ENCODE measurements around the gene CRELD2.
"Not testable (repeated sequence)": the region's sequence is repeated elsewhere in the genome, so short reads cannot be mapped to it uniquely, and the experiment has no call there.

CRELD2 gene

DNA sequence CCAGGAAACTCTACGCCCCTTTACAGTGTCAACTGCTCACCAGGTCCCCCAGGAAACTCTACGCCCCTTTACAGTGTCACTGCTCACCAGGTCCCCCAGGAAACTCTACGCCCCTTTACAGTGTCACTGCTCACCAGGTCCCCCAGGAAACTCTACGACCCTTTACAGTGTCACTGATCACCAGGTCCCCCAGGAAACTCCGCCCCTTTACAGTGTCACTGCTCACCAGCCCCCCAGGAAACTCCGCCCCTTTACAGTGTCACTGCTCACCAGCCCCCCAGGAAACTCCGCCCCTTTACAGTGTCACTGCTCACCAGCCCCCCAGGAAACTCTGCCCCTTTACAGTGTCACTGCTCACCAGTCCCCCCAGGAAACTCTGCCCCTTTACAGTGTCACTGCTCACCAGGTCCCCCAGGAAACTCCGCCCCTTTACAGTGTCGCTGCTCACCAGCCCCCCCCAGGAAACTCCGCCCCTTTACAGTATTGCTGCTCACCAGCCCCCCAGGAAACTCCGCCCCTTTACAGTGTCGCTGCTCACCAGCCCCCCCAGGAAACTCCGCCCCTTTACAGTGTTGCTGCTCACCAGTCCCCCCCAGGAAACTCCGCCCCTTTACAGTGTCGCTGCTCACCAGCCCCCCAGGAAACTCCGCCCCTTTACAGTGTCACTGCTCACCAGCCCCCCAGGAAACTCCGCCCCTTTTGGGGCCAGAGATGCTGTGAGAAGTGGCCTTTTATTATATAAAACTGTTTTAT is 26.8 kb downstream of the CRELD2 start:
- DNase-seq (ENCODE audit: low read depth in 3 of 3): not testable (repeated sequence)

DNA sequence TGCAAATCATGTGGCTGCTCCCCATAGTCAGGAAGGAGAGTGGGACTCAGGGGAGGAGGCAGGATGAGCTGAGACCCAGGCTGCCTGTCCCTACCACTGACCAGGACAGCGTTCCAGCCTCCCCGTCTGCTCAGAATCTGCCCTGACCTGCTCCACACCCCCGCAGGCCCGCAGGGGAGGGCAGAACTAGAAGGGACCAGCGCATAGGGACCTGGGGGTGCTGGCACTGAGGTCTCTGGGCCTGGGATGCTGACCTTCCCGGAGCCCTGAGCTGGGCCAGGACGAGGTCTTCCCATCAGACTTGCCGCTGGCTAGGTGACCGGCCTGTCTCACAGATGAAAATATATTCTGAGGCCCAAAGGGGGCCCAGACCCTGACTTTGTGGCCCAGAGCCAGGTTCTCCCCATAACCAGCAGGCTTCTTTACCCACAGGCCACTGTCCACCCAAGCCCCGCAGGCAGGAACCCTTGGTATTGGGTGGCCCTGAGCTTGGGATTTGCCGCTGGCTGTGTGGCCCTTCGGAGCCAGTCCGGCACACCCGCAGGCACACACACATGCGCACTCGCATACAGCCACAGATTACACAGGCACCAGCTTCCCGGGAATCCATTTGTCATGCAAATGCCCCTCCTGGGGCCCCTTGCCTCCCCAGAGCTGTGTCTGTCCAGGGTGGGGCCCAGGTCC is 28.3 kb downstream of the CRELD2 start:
- DNase-seq (ENCODE audit: low read depth in 3 of 3): no peak

DNA sequence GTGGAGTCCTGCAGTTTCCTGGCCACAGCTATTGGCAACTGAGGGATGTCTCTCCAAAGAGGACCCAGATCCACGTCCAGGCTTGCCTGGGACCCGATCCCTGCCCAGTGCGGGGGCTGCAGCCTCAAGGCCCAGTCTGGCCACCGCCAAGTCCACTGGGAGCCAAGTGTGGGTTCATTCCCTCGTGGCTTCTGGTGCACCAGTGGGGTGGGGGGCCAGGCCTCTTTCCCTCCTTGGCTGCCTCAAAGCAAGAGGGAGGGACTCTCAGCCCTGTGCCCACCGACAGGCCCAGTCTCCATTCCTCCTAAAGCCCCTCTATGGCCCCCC is 28.8 kb downstream of the CRELD2 start:
- DNase-seq (ENCODE audit: low read depth in 3 of 3): no peak

DNA sequence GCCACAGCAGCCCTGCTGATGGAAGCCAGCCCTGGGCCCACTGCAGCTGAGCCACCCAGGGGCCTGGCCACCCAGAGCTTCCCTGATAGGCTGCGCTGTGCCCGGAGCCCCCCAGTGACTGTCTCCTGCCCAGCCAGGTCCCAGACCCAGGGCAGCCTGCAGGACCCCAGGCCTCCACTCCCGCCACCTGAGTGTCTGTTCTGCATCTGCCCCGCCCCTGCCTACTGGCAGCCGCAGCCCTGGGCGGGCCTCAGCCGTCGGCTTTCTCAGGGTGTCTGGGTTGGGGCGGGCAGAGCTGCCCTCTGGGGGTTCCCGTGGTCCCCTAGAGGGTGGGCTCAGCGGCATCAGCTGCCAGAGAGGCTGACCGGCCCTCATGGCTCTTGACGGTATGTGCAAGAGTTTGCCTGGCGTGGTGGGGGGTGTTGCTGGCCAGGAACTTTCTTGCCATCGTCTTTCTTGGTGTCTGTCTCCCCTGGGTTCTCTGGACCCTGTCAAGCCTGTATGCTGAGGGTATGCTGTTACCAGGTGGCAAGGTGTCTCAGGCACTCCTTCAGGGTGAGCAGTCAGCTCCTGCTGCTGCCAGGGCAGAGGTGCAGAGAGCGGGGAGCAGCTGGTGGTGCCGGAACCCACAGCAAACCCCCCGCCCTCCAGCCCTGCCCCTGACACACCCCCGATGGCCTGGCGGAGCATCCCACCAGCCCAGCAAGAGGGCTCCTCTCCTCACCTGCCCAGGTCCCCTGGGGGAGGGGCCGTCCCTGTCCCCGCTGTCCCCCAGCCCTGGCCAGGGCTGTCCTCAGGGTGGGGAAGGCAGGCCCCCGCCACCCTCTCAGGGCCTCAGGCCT is 29.9 kb downstream of the CRELD2 start:
- no peak for DNase-seq (ENCODE audit: low read depth in 3 of 3)

DNA sequence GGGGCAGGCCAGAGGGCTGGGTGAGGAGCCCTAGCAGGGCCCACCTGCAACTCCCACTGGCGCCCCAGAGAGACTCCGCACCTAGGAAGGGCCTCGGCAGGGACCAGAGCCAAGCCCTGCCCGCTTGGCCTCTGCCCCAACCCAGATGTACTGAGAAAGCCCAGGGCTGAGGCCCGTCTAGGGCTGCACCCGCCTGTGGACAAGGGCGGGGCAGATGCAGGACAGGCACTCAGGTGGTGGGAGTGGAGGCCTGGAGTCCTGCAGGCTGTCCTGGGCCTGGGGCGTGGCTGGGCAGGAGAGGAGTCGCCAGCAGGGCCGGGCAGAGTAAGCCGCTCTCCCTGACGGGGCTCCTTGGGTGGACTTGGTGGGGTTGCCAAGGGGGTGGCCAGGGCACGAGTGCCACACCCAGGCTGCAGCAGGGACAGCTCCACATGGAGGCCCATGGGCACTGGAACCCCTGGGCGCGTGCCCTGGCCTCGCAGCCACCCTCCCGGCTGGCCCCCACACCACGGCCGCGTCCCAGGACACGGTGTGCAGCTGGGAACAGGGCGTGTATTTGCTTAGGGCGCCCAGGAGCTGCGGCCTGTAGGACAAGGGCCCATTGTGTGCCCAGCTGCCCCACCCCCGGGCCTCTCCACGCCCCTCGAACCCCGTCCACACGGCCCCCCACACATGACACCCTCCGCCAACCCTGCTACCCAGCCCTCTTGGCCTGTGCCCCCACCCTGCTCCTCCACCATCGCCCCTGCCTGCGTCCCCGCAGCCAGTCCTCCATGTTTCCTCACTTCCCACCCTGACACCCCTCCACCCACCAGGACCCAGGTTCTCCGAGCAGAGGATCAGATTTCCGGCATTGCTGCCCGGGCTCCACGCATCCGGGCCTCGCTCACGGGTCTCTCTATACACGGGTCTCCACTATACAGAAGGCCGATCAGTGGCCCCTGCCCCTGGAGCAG is 30.8 kb downstream of the CRELD2 start:
- DNase-seq (ENCODE audit: low read depth in 3 of 3): no peak

DNA sequence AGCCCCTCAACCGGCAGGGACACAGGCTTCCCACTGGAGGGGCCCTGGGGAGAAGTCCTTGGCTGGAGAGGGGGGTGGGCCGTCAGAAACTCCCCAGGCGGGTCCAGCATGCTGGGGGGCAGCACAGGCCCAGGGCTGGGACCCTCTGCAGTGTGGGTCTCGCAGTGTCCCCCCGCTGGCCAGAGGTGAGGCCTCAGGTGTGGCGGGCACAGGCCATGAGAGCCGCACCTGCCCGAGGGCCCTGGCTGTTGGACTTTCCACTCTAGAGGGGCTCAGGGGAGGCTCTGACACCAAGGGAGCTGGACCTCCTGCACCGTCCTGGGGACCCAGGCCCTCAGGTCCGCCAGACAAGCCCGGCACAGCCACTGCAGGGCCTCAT is 31.5 kb downstream of the CRELD2 start:
- no peak for DNase-seq (ENCODE audit: low read depth in 3 of 3)

DNA sequence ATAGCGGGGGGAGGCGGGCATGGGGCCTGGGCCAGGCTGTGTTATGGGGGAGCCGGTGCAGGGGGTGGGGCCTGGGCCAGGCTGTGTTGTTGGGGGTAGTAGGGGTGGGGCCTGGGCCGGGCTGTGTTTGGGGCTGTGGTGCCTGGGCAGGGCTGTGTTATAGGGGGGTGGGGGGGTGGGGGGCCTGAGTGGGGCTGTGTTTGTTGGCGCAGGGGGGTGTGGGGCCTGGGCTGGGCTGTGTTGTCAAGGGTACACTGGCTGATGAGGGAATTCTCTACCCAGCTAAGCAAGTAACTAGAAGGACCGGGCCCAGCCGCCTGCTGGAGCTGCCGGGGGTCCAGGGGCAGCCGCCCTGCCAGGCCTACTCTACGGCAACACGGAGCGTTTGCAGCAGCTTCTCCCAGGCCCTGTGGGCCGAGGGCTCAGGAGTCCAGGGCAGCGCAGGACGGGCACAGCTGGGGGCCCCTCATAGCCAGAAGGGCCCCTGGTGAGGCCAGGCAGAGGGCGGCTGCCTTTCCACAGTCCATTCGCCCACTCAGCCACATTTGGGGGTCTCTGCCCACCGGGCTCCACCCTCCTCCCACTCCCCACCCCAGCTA is 32.1 kb downstream of the CRELD2 start:
- DNase-seq (ENCODE audit: low read depth in 3 of 3): no peak

DNA sequence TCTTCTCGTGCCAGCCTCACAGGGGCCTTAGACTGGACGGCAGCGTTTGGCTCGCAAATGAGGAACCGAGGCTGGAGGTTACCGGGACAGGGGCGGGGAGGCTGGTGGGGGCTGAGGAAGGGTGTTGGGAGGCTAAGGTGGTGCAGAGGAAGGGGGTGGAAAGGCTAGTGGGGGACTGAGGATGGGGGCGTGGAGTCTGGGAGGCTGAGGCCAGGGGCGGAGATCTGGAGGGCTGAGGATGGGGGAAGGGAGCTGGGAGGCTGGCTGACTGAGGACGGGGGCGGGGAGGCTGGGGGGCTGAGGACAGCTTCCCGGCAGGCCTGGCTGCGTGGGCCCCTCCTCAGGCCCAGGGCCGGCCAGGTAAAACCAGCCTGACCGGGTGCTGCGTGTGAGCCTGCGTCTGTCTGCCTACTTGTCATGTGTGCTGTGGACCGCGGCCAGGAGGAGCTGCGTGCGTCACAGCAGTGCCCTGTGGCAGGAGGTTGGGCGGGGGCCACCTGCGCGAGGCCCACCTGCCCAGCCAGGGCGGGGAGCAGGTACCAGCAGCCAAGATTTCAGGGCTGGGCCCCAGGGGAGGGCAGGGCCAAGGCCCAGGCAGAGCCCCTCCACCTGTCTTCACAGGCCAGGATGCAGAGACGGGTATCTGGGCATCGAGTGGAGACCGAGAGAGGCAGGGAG is 32.7 kb downstream of the CRELD2 start:
- no peak for DNase-seq (ENCODE audit: low read depth in 3 of 3)

DNA sequence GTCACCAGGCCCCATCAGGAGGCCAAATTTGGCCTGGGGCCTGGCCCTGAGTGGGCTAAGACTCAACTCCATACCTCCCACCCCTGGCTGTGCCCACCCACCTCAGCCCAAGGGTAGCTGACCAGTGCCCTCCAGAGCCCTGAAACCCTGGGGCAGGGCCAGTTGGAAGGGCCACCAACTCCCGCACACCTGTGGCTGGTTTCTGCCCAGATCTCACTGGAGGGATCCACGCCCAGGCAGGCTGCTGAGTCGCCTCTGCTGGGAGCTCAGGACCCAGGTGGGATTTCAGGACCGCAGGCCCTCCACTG is 33.2 kb downstream of the CRELD2 start:
- DNase-seq (ENCODE audit: low read depth in 3 of 3): no peak

DNA sequence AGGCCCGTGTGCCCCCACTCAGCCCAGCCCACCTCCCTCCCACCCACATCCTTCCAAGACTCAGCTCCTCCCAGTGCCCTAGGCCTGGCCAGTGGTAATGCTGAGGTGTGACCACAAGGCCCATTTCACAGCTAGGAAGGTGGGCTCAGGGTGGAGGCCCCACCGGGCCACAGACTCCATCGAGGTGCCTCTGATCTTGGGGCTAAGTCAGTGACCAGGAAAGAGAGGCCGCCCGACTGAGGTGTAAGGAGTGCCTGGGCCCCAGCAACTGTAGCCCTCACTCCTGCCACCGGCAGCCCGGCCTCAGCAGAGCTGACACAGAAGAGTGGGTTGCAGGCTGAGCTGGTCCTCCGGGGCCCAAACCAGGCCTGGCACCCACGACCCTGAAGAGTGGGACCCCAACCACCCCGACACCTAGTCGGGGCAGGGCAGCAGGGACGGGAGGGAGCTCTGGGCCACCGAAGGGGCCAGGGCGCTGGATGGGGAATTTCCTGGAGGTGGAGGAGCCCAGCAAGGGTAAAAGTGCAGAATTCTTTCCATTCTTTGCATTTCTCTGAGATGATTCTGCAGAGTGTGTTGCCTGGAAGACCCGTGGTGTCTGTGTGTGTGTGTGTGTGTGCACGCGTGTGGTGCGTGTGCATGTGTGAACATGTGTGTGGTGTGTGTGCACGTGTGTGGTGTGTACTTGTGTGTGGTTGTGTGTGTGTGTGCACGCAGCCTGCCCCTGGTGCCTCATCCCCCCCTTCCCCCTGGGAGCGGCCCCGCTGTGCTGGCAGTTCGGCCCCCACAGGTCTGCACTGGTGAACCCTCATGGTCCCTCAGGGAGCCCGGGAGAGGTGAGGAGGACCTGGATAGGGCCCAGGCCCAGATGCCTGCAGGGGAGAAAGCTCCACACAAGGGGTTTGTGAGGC is 33.8 kb downstream of the CRELD2 start:
- no peak for DNase-seq (ENCODE audit: low read depth in 3 of 3)

DNA sequence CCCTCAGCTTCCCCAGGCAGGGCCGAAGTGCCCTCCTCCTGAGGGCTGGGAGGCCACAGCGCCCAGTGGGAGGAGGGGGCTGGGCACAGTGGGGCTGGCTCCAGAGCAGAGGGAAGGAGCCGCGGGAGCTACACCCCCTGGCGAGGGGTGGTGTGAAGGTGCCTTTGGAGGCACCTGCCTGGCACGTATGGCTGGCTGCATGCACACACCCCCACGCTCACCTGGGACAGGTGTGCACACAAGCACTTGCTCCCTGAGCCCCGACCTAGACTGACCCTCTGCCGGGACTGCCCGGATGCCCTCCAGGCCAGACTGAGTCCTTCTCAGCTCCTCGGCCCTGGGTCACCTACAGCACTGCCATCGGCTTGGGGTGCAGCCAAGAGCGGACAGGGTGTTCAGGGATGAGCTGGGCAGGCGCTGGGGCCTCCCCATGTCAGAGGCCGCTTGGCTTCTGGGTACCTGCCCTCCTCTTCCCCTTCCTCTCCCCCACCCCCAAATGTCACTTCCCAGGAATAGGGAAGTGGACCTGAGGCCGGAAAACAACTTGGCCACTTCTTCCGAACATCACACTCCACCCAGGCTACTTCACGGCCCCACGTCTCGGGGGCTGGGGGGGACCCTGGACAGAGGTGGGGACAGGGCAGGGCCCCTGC is 34.7 kb downstream of the CRELD2 start:
- DNase-seq (ENCODE audit: low read depth in 3 of 3): no peak

DNA sequence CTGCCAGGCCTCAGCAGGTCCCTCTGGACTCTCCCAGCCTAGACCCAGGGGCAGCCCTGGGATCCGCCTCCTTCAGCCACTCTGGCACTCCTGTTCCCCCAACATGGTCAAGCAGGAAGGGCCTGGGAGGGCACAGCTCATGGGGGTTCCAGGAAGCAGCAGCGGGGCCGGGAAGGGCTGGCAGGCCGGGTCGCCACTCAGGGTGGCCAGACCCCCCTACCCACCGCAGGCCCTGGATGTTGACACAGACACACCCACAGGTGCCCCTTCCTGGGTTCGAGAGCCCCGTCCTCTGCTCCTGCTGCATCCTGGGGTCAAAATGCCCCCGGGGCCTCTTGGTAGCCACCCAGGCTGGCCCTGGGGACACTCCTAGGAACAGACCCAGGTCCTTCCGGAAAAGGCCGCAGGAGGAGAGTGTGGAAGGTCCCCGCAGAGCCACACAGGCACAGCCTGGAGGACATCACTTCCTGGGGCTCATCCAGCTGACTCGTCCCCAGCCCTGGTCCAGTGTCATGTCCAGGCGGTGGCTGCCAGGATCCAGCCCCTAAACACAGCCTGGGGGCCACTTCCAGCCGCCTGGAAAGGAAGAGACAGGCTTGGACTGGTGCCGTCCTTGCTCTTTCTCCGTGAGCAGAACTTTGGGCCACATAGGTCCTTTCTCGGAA is 35.4 kb downstream of the CRELD2 start:
- DNase-seq (ENCODE audit: low read depth in 3 of 3): no peak

DNA sequence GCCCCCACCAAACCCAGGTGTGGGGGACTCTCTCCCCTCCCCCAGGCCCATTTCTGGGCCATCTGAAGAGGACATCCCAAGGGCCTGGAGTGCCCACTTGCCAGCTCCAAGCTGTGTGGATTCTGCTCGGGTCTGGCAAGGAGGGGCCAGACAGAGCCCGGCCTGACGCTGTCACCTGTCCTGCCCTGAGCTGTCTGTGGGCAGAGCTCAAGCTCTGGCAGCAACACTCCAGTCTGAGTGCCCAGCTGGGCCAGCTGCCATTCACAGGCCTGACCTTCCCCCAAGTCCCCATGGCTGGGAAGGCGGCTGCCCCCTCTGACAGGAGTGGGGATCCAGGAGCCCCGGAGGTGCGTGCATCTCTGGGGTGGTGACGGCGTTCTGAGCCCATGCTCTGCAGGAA is 35.9 kb downstream of the CRELD2 start:
- no peak for DNase-seq (ENCODE audit: low read depth in 3 of 3)

DNA sequence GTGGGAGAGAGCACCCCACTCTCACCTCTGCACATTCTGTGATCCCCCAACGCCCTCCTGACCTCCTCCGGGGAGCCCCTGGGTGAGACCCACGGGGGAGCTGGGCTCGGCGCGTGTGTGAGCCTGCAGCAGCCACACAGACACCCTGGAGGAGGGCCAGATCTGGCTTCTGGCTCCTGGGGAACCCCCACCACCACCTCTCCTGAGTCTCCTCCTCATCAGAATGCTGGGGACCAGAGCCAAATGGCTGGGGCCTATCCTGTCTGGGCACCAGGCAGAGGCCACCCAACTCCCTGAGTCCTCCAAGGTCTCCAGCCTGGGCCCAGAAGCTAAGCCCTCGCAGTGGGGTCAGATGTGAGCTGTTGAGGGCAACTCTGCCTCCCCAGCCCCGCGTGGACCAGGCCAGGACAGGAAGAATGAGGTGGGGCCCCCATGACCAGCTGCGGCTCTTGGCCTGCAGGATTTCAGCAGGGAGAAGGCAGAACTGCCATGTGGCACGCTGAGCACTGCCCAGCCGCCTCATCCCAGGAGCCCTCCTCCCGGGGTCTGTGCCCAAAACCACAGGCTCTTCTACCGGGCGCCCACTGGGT is 36.7 kb downstream of the CRELD2 start:
- no peak for DNase-seq (ENCODE audit: low read depth in 3 of 3)

DNA sequence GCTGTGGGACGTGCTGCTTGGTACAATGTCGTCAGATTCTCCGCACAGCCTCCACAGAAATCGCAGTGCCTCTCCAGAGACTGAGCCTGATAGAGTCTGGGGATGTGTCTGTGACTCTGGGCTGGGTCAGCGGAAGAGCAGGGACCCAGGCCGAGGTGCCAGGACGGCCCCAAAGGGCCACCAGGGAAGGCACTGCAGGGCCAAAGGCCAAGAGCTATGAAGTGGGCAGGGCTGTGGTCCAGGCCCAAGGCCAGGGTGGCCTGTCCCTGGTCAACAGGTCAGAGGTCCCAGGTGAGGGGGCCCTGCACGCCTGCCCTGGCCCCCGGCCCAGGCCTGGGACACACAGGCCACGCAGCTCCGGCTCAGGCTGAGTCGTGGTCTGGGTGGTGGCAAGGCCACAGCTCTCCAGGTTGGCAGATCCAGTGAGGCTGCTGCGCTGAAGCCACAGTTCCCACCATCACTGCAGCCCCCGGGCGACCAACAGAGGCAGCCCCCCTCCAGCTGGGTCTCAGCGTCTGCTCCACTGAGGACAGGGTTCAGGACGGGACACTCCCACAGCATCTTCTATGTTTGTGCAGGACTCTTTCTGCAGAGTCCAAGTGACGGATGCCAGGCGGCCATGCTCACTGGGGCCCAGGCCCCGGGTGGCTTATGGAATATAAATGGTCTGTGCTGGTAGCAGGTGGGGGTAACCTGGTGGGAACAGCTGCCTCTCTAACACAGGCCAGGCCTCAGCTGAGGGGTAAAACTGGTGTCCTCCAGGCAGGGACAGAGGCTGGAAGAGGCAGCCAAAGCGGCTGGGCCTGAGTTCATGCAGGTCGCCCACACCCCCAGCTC is 37.4 kb downstream of the CRELD2 start:
- no peak for DNase-seq (ENCODE audit: low read depth in 3 of 3)

DNA sequence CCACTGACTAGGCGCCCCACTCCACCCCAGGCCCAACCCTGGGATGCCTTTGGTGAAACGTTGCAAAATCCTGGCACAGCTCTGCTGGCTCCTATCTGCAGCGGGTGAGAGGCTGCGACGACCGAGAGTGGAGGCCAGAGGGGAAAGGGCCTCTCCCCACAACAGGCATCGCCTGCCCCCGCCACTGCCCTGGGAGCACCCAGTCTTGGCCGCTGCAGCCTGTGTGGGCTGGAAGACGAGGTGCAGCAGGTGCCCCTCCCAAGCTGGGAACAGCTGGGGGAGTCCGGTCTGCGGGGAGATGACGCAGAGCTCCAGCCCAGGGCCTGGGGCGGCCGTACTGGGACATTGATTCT is 38.0 kb downstream of the CRELD2 start:
- no peak for DNase-seq (ENCODE audit: low read depth in 3 of 3)

All from stimulated activated CD4-positive, alpha-beta T cell treated with anti-CD3 and anti-CD28 coated beads, TNF-alpha, amount 100 ng/mL, for 4 hours (primary cell).